Measurements from ENCODE around the gene EYS. TPM values are rescaled to one million over a fixed set of nuclear protein-coding genes. Genes with fewer than 3 reads are reported as not detected.
A peak's percentile ranks its signal among the peaks of the same experiment; 100 is the strongest.

The EYS gene
- total and polyA plus RNA-seq, 2 of the 13 experiments (the other 11 are each of a cell fraction or from before 2014, with no cell fraction given) = 0.04 to 0.07 TPM

DNA sequence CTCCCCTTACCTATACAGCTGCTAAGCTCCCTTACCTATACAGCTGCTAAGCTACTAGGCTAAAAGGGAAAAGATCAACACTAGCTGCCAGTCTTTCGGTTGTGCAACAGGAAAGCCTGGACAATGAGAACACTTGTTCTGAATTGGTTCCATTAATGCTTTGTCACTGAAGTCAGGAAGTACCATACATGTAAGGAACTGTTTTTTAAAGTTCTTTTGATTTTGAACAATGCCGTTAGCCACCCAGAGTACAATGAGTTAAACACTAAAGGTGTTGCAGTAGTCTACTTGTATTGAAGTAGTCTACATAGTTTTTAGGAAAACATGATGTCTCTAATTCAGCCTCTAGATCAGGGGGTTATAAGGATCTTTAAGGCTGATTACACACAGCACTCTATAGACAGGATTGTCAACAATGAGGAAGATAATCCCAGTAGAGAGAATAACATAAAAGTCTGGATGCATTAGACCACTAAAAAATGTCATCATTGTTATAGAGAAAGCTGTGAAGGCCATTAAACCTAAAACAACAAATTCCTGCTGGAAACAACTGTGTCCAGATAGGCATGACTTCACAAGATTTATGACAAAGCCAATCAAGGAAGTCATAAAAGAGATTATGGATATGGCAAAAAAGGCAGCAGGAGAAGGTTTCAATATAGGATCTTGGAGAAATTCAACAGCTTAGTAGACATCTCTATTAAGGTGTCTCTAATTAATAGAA lies 1765.1 kb downstream of the EYS start (continued):
- TF ChIP-seq, protein P1, sequence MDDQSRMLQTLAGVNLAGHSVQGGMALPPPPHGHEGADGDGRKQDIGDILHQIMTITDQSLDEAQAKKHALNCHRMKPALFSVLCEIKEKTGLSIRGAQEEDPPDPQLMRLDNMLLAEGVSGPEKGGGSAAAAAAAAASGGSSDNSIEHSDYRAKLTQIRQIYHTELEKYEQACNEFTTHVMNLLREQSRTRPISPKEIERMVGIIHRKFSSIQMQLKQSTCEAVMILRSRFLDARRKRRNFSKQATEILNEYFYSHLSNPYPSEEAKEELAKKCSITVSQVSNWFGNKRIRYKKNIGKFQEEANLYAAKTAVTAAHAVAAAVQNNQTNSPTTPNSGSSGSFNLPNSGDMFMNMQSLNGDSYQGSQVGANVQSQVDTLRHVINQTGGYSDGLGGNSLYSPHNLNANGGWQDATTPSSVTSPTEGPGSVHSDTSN (CRISPR knock-in tag; IDR thresholded peaks at IDR 0.05; ENCODE audit: borderline replicate concordance) = no peak
- TF ChIP-seq ZNF207 (IDR thresholded peaks at IDR 0.05; ENCODE audit: borderline replicate concordance) = no peak
- no peak for TF ChIP-seq SMARCC2 (IDR thresholded peaks at IDR 0.05)
- TF ChIP-seq, protein P2, sequence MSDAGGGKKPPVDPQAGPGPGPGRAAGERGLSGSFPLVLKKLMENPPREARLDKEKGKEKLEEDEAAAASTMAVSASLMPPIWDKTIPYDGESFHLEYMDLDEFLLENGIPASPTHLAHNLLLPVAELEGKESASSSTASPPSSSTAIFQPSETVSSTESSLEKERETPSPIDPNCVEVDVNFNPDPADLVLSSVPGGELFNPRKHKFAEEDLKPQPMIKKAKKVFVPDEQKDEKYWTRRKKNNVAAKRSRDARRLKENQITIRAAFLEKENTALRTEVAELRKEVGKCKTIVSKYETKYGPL (CRISPR knock-in tag; IDR thresholded peaks at IDR 0.05) = no peak
- 0 out of 2 replicates have a peak, but pooled peaks have one; percentile 22 for TF ChIP-seq ZNF317 (CRISPR knock-in tag; IDR thresholded peaks at IDR 0.05)
- no peak for TF ChIP-seq SAFB2 (CRISPR knock-in tag; IDR thresholded peaks at IDR 0.05; ENCODE audit: borderline replicate concordance, low read depth)
- TF ChIP-seq GLI4 (CRISPR knock-in tag; IDR thresholded peaks at IDR 0.05; ENCODE audit: borderline replicate concordance) = no peak
- no peak for TF ChIP-seq HOXA3 (CRISPR knock-in tag; IDR thresholded peaks at IDR 0.05)
- no peak for TF ChIP-seq EEA1 (CRISPR knock-in tag; IDR thresholded peaks at IDR 0.05; ENCODE audit: borderline replicate concordance)
- TF ChIP-seq MED8 (CRISPR knock-in tag; IDR thresholded peaks at IDR 0.05; ENCODE audit: insufficient replicate concordance) = no peak
- no peak for TF ChIP-seq JUN (CRISPR knock-in tag; IDR thresholded peaks at IDR 0.05)
- no peak for TF ChIP-seq ZNF703 (CRISPR knock-in tag; IDR thresholded peaks at IDR 0.05; ENCODE audit: borderline replicate concordance)
- TF ChIP-seq ZNF3 (CRISPR knock-in tag; IDR thresholded peaks at IDR 0.05) = no peak
- TF ChIP-seq ZSCAN22 (CRISPR knock-in tag; IDR thresholded peaks at IDR 0.05) = no peak
- TF ChIP-seq HNRNPK (IDR thresholded peaks at IDR 0.05; ENCODE audit: low read depth, low read length, poor library complexity, severe bottlenecking) = no peak
- TF ChIP-seq PHF8 (CRISPR knock-in tag; IDR thresholded peaks at IDR 0.05) = no peak
- TF ChIP-seq FIP1L1 (IDR thresholded peaks at IDR 0.05; ENCODE audit: borderline replicate concordance, insufficient read depth, low read depth, low read length) = no peak
- no peak for TF ChIP-seq HNRNPLL (IDR thresholded peaks at IDR 0.05; ENCODE audit: low read depth, low read length, poor library complexity, severe bottlenecking)
- peak; percentile 67 for TF ChIP-seq TEAD3 (CRISPR knock-in tag; optimal IDR thresholded peaks at IDR 0.05; ENCODE audit: borderline replicate concordance)
- TF ChIP-seq KDM4B (CRISPR knock-in tag; IDR thresholded peaks at IDR 0.05) = no peak
- TF ChIP-seq ZNF263 (CRISPR knock-in tag; IDR thresholded peaks at IDR 0.05) = no peak
- TF ChIP-seq KDM5B (CRISPR knock-in tag; IDR thresholded peaks at IDR 0.05; ENCODE audit: borderline replicate concordance) = no peak
- TF ChIP-seq ZNF205 (CRISPR knock-in tag; IDR thresholded peaks at IDR 0.05) = 0 out of 2 replicates have a peak, but pooled peaks have one; percentile 53
- peak; percentile 68 for TF ChIP-seq SAP130 (CRISPR knock-in tag; IDR thresholded peaks at IDR 0.05; ENCODE audit: low read depth)
- TF ChIP-seq ZNF251 (CRISPR knock-in tag; IDR thresholded peaks at IDR 0.05) = no peak
- TF ChIP-seq EP300 (IDR thresholded peaks at IDR 0.05; ENCODE audit: low read depth in 2 of 2, low read length in 2 of 2) = peak; percentile 46 to 80; a peak in 2 of 4 replicates
- peak; percentile 60 for TF ChIP-seq EP300 (CRISPR knock-in tag; IDR thresholded peaks at IDR 0.05; ENCODE audit: borderline replicate concordance)
- TF ChIP-seq ZNF552 (CRISPR knock-in tag; IDR thresholded peaks at IDR 0.05; ENCODE audit: borderline replicate concordance) = no peak
- no peak for TF ChIP-seq E2F1 (CRISPR knock-in tag; IDR thresholded peaks at IDR 0.05)
- no peak for TF ChIP-seq SRF (IDR thresholded peaks at IDR 0.05; ENCODE audit: low read depth, low read length)

All from HepG2 (cell line).